Body of pancreas (tissue), 4 donors: Measurements from ENCODE around the gene XCR1.

Experiments used
- POLR2A ChIP-seq, 3 donors: fragments of 450-650 bp; IDR thresholded peaks; one replicate each; pipeline ENCODE4 v1.6.1; 2016; ENCODE audit warnings: antibody characterized with exemption in 3 of 3, mild to moderate bottlenecking in 2 of 3
- TF ChIP-seq, protein P1 (sequence below), 7 experiments: fragments of 450-650 bp in 4 of 7; fragments of 200-600 bp in 3 of 7; sonication (generic) in 3 of 7; IDR thresholded peaks; one replicate each; pipeline ENCODE4 v1.5.1; 2016 to 2019; ENCODE audit warnings: antibody characterized with exemption in 7 of 7

GRCh38 chr3:46006238-46007032 lies 20.8 kb downstream of the XCR1 start:
- TF ChIP-seq, protein P1, sequence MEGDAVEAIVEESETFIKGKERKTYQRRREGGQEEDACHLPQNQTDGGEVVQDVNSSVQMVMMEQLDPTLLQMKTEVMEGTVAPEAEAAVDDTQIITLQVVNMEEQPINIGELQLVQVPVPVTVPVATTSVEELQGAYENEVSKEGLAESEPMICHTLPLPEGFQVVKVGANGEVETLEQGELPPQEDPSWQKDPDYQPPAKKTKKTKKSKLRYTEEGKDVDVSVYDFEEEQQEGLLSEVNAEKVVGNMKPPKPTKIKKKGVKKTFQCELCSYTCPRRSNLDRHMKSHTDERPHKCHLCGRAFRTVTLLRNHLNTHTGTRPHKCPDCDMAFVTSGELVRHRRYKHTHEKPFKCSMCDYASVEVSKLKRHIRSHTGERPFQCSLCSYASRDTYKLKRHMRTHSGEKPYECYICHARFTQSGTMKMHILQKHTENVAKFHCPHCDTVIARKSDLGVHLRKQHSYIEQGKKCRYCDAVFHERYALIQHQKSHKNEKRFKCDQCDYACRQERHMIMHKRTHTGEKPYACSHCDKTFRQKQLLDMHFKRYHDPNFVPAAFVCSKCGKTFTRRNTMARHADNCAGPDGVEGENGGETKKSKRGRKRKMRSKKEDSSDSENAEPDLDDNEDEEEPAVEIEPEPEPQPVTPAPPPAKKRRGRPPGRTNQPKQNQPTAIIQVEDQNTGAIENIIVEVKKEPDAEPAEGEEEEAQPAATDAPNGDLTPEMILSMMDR (IDR thresholded peaks at IDR 0.05) = no peak
- no peak for TF ChIP-seq POLR2A (IDR thresholded peaks at IDR 0.05)
